Caco-2 (cell line): ENCODE data around the gene DENND2A. TPM values are rescaled to one million over a fixed set of nuclear protein-coding genes. Genes with fewer than 3 reads are reported as not detected.
"Not testable (repeated sequence)": the region's sequence is repeated elsewhere in the genome, so short reads cannot be mapped to it uniquely, and the experiment has no call there.

Source experiments
- BruUV-seq: library from RNA; stranded (reverse); fragments of 400-500 nt; replicated peaks from 2 replicates; lab custom pipeline; 2021; lab: Mats Ljungman, UMichigan
- CTCF ChIA-PET: fragments of 300-600 bp; sonication (Branson Sonifier 250); formaldehyde crosslinking; loops from one replicate; lab custom pipeline; 2022; ENCODE audit warnings: antibody characterized with exemption; lab: Charles Lee
- POLR2A ChIA-PET: fragments of 300-600 bp; sonication (Branson Sonifier 250); formaldehyde crosslinking; loops from one replicate; lab custom pipeline; 2022; ENCODE audit warnings: antibody characterized with exemption; lab: Charles Lee
- DNase-seq, 2 experiments: peaks; one replicate each; pipeline versions ENCODE4 v3.0.0 to v3.0.0-alpha.2; 2020 to 2022
- H3K27me3 ChIP-seq: replicated peaks from 2 replicates; pipeline ENCODE4 v1.6.0; 2011; ENCODE audit warnings: low read length; ENCODE audit not compliant: control insufficient read depth, insufficient read depth
- H3K36me3 ChIP-seq: 2 replicates; pipeline ENCODE4 v1.5.1; 2011; ENCODE audit warnings: low read length; ENCODE audit not compliant: control insufficient read depth, insufficient read depth
- H3K4me1 ChIP-seq: fragments of 250-450 bp; sonication (Bioruptor Pico); 2 replicates; pipeline ENCODE4 v1.5.1; 2020; ENCODE audit warnings: mild to moderate bottlenecking
- H3K4me3 ChIP-seq: 2 replicates; pipeline ENCODE4 v1.5.1; 2011; ENCODE audit warnings: low read depth, mild to moderate bottlenecking, control low read depth, low read length
- H3K9me3 ChIP-seq: fragments of 250-450 bp; sonication (Bioruptor Pico); 2 replicates; pipeline ENCODE4 v1.5.1; 2020; ENCODE audit warnings: mild to moderate bottlenecking, moderate library complexity
- H3K27ac Mint-ChIP-seq: one replicate; pipeline ENCODE4 v1.8.0; 2022; ENCODE audit warnings: mixed read lengths; ENCODE audit not compliant: unreplicated experiment
- H3K27me3 Mint-ChIP-seq: one replicate; pipeline ENCODE4 v1.8.0; 2022; ENCODE audit warnings: mixed read lengths; ENCODE audit not compliant: insufficient read depth, unreplicated experiment
- H3K36me3 Mint-ChIP-seq: one replicate; pipeline ENCODE4 v1.8.0; 2022; ENCODE audit warnings: mild to moderate bottlenecking, mixed read lengths; ENCODE audit not compliant: insufficient read depth, unreplicated experiment
- H3K4me1 Mint-ChIP-seq: one replicate; pipeline ENCODE4 v1.8.0; 2022; ENCODE audit warnings: low read depth, mixed read lengths; ENCODE audit not compliant: unreplicated experiment
- H3K4me3 Mint-ChIP-seq: one replicate; pipeline ENCODE4 v1.8.0; 2022; ENCODE audit warnings: mild to moderate bottlenecking, moderate library complexity, mixed read lengths; ENCODE audit not compliant: unreplicated experiment
- H3K9me3 Mint-ChIP-seq: one replicate; pipeline ENCODE4 v1.8.0; 2022; ENCODE audit warnings: mixed read lengths; ENCODE audit not compliant: unreplicated experiment
- intact Hi-C: fragments of 100-400 bp; cut with micrococcal nuclease; formaldehyde crosslinking; loops from one replicate; pipeline ENCODE4 v1.10.0; 2022; ENCODE audit not compliant: unreplicated experiment
- total RNA-seq: library from RNA; stranded (reverse); gene quantifications from 2 replicates; pipeline ENCODE4 v1.2.3, GENCODE V29; 2022
- TF ChIP-seq, protein P1 (sequence below), 2 experiments: fragments of 200-600 bp in 1 of 2; IDR thresholded peaks; 1 replicate in 1 of 2; 2 replicates in 1 of 2; pipeline versions ENCODE4 v1.5.1 to v1.8.0; 2011 to 2022; ENCODE audit warnings: antibody characterized with exemption in 1 of 2, control low read depth in 1 of 2, inconsistent platforms in 1 of 2, low read depth in 1 of 2, low read length in 1 of 2, mild to moderate bottlenecking in 1 of 2, moderate library complexity in 1 of 2; ENCODE audit not compliant: insufficient read depth in 1 of 2, severe bottlenecking in 1 of 2, unreplicated experiment in 1 of 2

Gene DENND2A
- total RNA-seq, 1 experiment from 2014 or later = 0.95 TPM

- Mint-ChIP-seq H3K27ac (no peak overlapping the region), H3K4me3 (no peak overlapping the region), H3K4me1 (no peaks in the 10 kb centered on the region), H3K36me3 (no peaks in the 10 kb centered on the region), H3K9me3 (no peaks in the 10 kb centered on the region), H3K27me3 (no peaks in the 10 kb centered on the region)
- ChIA-PET POLR2A (interaction anchor here (0.6 to 1.2 kb wide), 2 partner anchors 40 to 178 kb away, joined by 7 read pairs; partner anchors contain the start of gene NDUFB2), CTCF (interaction anchor here (0.6 to 4.7 kb wide), 7 partner anchors 11 to 503 kb away, joined by 3 to 52 read pairs (median 4); no protein-coding TSS in a partner anchor)
- Histone ChIP-seq H3K9me3 (no peaks in the 10 kb centered on the region), H3K36me3 (no peaks in the 10 kb centered on the region), H3K4me1 (no peaks in the 10 kb centered on the region), H3K4me3 (no peak overlapping the region), H3K27me3 (no peaks in the 10 kb centered on the region)
- no TSS peak for BruUV-seq
- TF ChIP-seq, protein P1, sequence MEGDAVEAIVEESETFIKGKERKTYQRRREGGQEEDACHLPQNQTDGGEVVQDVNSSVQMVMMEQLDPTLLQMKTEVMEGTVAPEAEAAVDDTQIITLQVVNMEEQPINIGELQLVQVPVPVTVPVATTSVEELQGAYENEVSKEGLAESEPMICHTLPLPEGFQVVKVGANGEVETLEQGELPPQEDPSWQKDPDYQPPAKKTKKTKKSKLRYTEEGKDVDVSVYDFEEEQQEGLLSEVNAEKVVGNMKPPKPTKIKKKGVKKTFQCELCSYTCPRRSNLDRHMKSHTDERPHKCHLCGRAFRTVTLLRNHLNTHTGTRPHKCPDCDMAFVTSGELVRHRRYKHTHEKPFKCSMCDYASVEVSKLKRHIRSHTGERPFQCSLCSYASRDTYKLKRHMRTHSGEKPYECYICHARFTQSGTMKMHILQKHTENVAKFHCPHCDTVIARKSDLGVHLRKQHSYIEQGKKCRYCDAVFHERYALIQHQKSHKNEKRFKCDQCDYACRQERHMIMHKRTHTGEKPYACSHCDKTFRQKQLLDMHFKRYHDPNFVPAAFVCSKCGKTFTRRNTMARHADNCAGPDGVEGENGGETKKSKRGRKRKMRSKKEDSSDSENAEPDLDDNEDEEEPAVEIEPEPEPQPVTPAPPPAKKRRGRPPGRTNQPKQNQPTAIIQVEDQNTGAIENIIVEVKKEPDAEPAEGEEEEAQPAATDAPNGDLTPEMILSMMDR (IDR thresholded peaks at IDR 0.05; ENCODE audit: insufficient read depth in 1 of 2, low read depth in 1 of 2, low read length in 1 of 2, severe bottlenecking in 1 of 2, unreplicated experiment in 1 of 2) = peak; percentile 88 to 93
- peak; percentile 90 for DNase-seq
- intact Hi-C loops = loop anchor here (1.0 kb wide), 1 partner anchor 136 kb away; no protein-coding TSS in a partner anchor
Measured at GRCh38 chr7:140517546-140518369, 122.9 kb downstream of the DENND2A start.

- H3K36me3 ChIP-seq = no peaks in the 10 kb centered on the region
- ChIA-PET POLR2A (no interaction called here), CTCF (interaction anchor here (0.7 kb wide), 1 partner anchor 74 kb away, joined by 3 read pairs; no protein-coding TSS in a partner anchor)
- H3K9me3 ChIP-seq = no peaks in the 10 kb centered on the region
- TF ChIP-seq, protein P1 (IDR thresholded peaks at IDR 0.05; ENCODE audit: insufficient read depth in 1 of 2, low read depth in 1 of 2, low read length in 1 of 2, severe bottlenecking in 1 of 2, unreplicated experiment in 1 of 2) = no peak
- no peaks in the 10 kb centered on the region for H3K4me1 ChIP-seq
- no peak overlapping the region for H3K27ac Mint-ChIP-seq
- no TSS peak for BruUV-seq
- no peaks in the 10 kb centered on the region for H3K27me3 ChIP-seq
- intact Hi-C loops = no loop called here
- no peaks in the 10 kb centered on the region for H3K4me1 Mint-ChIP-seq
- no peaks in the 10 kb centered on the region for H3K36me3 Mint-ChIP-seq
- no peaks in the 10 kb centered on the region for H3K9me3 Mint-ChIP-seq
- no peak for DNase-seq
- H3K4me3 Mint-ChIP-seq = no peak overlapping the region
- H3K4me3 ChIP-seq = no peak overlapping the region
- no peaks in the 10 kb centered on the region for H3K27me3 Mint-ChIP-seq
Measured at GRCh38 chr7:140512317-140513000, 128.2 kb downstream of the DENND2A start.

- no peaks in the 10 kb centered on the region for H3K9me3 Mint-ChIP-seq
- BruUV-seq = no TSS peak
- DNase-seq = peak in 1 of 2 experiments; percentile 36
- no peaks in the 10 kb centered on the region for H3K36me3 ChIP-seq
- H3K27me3 Mint-ChIP-seq = no peaks in the 10 kb centered on the region
- no peak overlapping the region for H3K4me3 ChIP-seq
- no peak overlapping the region for H3K4me3 Mint-ChIP-seq
- POLR2A ChIA-PET = no interaction called here
- H3K36me3 Mint-ChIP-seq = no peaks in the 10 kb centered on the region
- intact Hi-C loops = no loop called here
- H3K27me3 ChIP-seq = no peaks in the 10 kb centered on the region
- no peaks in the 10 kb centered on the region for H3K9me3 ChIP-seq
- CTCF ChIA-PET = no interaction called here
- no peaks in the 10 kb centered on the region for H3K4me1 ChIP-seq
- no peaks in the 10 kb centered on the region for H3K4me1 Mint-ChIP-seq
- no peak overlapping the region for H3K27ac Mint-ChIP-seq
- TF ChIP-seq, protein P1 (IDR thresholded peaks at IDR 0.05; ENCODE audit: insufficient read depth in 1 of 2, low read depth in 1 of 2, low read length in 1 of 2, severe bottlenecking in 1 of 2, unreplicated experiment in 1 of 2) = no peak
Measured at GRCh38 chr7:140509789-140510188, 130.8 kb downstream of the DENND2A start.

GRCh38 chr7:140507556-140507955 lies 133.1 kb downstream of the DENND2A start:
- intact Hi-C loops, H3K27me3 ChIP-seq, H3K4me3 Mint-ChIP-seq, H3K4me3 ChIP-seq, POLR2A ChIA-PET, H3K9me3 Mint-ChIP-seq, H3K36me3 Mint-ChIP-seq, H3K27me3 Mint-ChIP-seq, H3K4me1 Mint-ChIP-seq, DNase-seq, H3K4me1 ChIP-seq, H3K9me3 ChIP-seq, H3K36me3 ChIP-seq, BruUV-seq, H3K27ac Mint-ChIP-seq: not testable (repeated sequence)
- CTCF ChIA-PET = interaction anchor here (1.3 kb wide), 2 partner anchors 10 to 146 kb away, joined by 3 to 4 read pairs; no protein-coding TSS in a partner anchor
